Karpas-422 (cell line): ENCODE results near the gene PPP2R2C. TPM values are rescaled to one million over a fixed set of nuclear protein-coding genes. Genes with fewer than 3 reads are reported as not detected.

Experiments used
- DNase-seq: peaks from one replicate; pipeline ENCODE4 v3.0.0-alpha.2; 2015
- H2AFZ ChIP-seq: fragments of 200-600 bp; sonication (generic); 2 replicates; pipeline ENCODE4 v1.6.1; 2014; ENCODE audit warnings: antibody characterized with exemption, low read length, mixed read lengths
- H3K27ac ChIP-seq: fragments of 200-600 bp; sonication (generic); 2 replicates; pipeline ENCODE4 v1.5.1; 2014; ENCODE audit warnings: mild to moderate bottlenecking, low read length, moderate library complexity
- H3K27me3 ChIP-seq: fragments of 200-600 bp; sonication (generic); 2 replicates; pipeline ENCODE4 v1.6.1; 2014; ENCODE audit warnings: low read length, mixed read lengths
- H3K36me3 ChIP-seq: fragments of 200-600 bp; sonication (generic); 2 replicates; pipeline ENCODE4 v1.6.1; 2014; ENCODE audit warnings: low read length, mixed read lengths; ENCODE audit not compliant: insufficient read depth
- H3K4me1 ChIP-seq: fragments of 200-600 bp; sonication (generic); 2 replicates; pipeline ENCODE4 v1.6.1; 2014; ENCODE audit warnings: mild to moderate bottlenecking, low read length, mixed read lengths
- H3K4me2 ChIP-seq: fragments of 200-600 bp; sonication (generic); 2 replicates; pipeline ENCODE4 v1.6.1; 2014; ENCODE audit warnings: low read length, low read depth, mild to moderate bottlenecking; ENCODE audit not compliant: poor library complexity, severe bottlenecking
- H3K4me3 ChIP-seq: fragments of 200-600 bp; sonication (generic); 2 replicates; pipeline ENCODE4 v1.5.1; 2014; ENCODE audit warnings: mild to moderate bottlenecking, antibody characterized with exemption, low read length, mixed read lengths
- H3K79me2 ChIP-seq: fragments of 200-600 bp; sonication (generic); 2 replicates; pipeline ENCODE4 v1.6.1; 2014; ENCODE audit warnings: mild to moderate bottlenecking, low read length, mixed read lengths
- H3K9ac ChIP-seq: fragments of 200-600 bp; sonication (generic); 2 replicates; pipeline ENCODE4 v1.6.0; 2014; ENCODE audit warnings: low read length
- H3K9me2 ChIP-seq: fragments of 200-600 bp; sonication (generic), shearing (Covaris generic); replicated peaks from 2 replicates; pipeline ENCODE4 v1.6.0; 2014; ENCODE audit warnings: mild to moderate bottlenecking, low read length, moderate library complexity; ENCODE audit not compliant: insufficient read depth
- H3K9me3 ChIP-seq: fragments of 300-700, 200-600 bp; sonication (generic); 2 replicates; pipeline ENCODE4 v1.6.1; 2014; ENCODE audit warnings: low read length, mixed read lengths
- H4K20me1 ChIP-seq: fragments of 200-600 bp; sonication (generic); 2 replicates; pipeline ENCODE4 v1.6.1; 2014; ENCODE audit warnings: mild to moderate bottlenecking, antibody characterized with exemption, low read length, low read depth; ENCODE audit not compliant: insufficient read depth
- total RNA-seq: library from RNA; depleted of rRNA; stranded (reverse); fragments of >200 nt; shearing (Covaris generic); gene quantifications from 2 replicates; pipeline ENCODE4 v1.2.3, GENCODE V29; 2014; ENCODE audit warnings: low replicate concordance

Gene PPP2R2C
- total RNA-seq, 1 experiment from 2014 or later: not detected

GRCh38 chr4:6282314-6282771, 190.1 kb downstream of the PPP2R2C start:
- Histone ChIP-seq H3K4me2 (no peak overlapping the region), H3K36me3 (no peaks in the 10 kb centered on the region), H2AFZ (no peak overlapping the region), H3K27ac (no peak overlapping the region), H3K4me3 (no peak overlapping the region), H3K9me2 (no peaks in the 10 kb centered on the region), H3K9me3 (no peaks in the 10 kb centered on the region), H3K27me3 (no peaks in the 10 kb centered on the region), H3K4me1 (no peaks in the 10 kb centered on the region), H3K79me2 (no peaks in the 10 kb centered on the region), H3K9ac (no peak overlapping the region), H4K20me1 (no peaks in the 10 kb centered on the region)
- DNase-seq: no peak

GRCh38 chr4:6281436-6282313, 190.7 kb downstream of the PPP2R2C start:
- H3K27ac ChIP-seq: no peak overlapping the region
- H3K9me2 ChIP-seq: no peaks in the 10 kb centered on the region
- H3K36me3 ChIP-seq: no peaks in the 10 kb centered on the region
- no peaks in the 10 kb centered on the region for H4K20me1 ChIP-seq
- no peak overlapping the region for H3K4me2 ChIP-seq
- no peak overlapping the region for H3K9ac ChIP-seq
- DNase-seq: no peak
- no peak overlapping the region for H2AFZ ChIP-seq
- H3K4me3 ChIP-seq: no peak overlapping the region
- no peaks in the 10 kb centered on the region for H3K79me2 ChIP-seq
- H3K27me3 ChIP-seq: no peaks in the 10 kb centered on the region
- no peaks in the 10 kb centered on the region for H3K9me3 ChIP-seq
- H3K4me1 ChIP-seq: no peaks in the 10 kb centered on the region

DNA sequence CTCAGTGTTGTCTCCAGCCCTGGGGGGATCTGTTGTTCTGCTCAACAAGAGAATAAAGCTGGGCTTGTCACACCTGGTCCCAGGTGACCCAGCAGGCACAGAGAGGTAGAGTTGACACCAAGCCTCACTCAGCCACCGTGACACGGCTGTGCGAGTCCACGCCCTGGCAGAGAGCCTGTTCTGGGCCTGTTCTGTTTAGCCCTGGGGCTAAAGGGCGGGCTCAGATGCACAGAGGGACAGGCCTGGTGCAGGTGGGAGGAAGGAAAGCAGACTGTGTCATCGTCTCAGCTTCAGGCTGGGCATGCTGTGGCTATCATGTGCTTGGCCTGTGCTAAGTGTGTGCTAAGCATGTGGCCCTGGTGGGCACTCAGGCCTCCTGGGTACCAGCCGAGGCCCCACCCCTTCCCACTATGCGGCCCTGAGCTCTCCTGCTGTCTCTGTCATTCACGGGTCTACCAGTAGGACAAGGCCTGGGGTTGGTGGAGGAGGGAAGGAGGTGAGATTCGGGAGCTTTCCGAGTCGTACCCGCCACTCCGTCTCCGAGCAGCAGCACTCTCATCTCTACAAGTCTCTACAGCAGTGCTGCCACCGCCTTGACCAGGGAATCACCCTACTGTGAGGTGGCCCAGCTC, 191.9 kb downstream of the PPP2R2C start:
- Histone ChIP-seq H3K4me3 (no peak overlapping the region), H3K27ac (no peak overlapping the region), H3K9ac (no peak overlapping the region), H3K36me3 (no peaks in the 10 kb centered on the region), H4K20me1 (no peaks in the 10 kb centered on the region), H2AFZ (no peak overlapping the region), H3K79me2 (no peaks in the 10 kb centered on the region), H3K4me2 (no peak overlapping the region), H3K9me3 (no peaks in the 10 kb centered on the region), H3K4me1 (no peaks in the 10 kb centered on the region), H3K27me3 (no peaks in the 10 kb centered on the region), H3K9me2 (no peaks in the 10 kb centered on the region)
- DNase-seq: no peak

- Histone ChIP-seq H3K9me2 (no peaks in the 10 kb centered on the region), H3K4me3 (no peak overlapping the region), H3K4me1 (no peaks in the 10 kb centered on the region), H3K36me3 (no peaks in the 10 kb centered on the region), H3K9me3 (no peaks in the 10 kb centered on the region), H3K79me2 (no peaks in the 10 kb centered on the region), H2AFZ (no peak overlapping the region), H4K20me1 (no peaks in the 10 kb centered on the region), H3K9ac (no peak overlapping the region), H3K27me3 (no peaks in the 10 kb centered on the region), H3K4me2 (no peak overlapping the region), H3K27ac (no peak overlapping the region)
- DNase-seq: no peak
These were observed 192.7 kb downstream of the PPP2R2C start for GRCh38 chr4:6279582-6280289.

- no peak overlapping the region for H2AFZ ChIP-seq
- no peak overlapping the region for H3K4me3 ChIP-seq
- no peaks in the 10 kb centered on the region for H4K20me1 ChIP-seq
- H3K9me2 ChIP-seq: no peaks in the 10 kb centered on the region
- no peak overlapping the region for H3K4me2 ChIP-seq
- no peaks in the 10 kb centered on the region for H3K4me1 ChIP-seq
- no peak overlapping the region for H3K27ac ChIP-seq
- H3K9me3 ChIP-seq: no peaks in the 10 kb centered on the region
- no peaks in the 10 kb centered on the region for H3K36me3 ChIP-seq
- no peaks in the 10 kb centered on the region for H3K79me2 ChIP-seq
- DNase-seq: no peak
- no peaks in the 10 kb centered on the region for H3K27me3 ChIP-seq
- H3K9ac ChIP-seq: no peak overlapping the region
These were observed 193.6 kb downstream of the PPP2R2C start for GRCh38 chr4:6278801-6279197.

- Histone ChIP-seq H3K9me3 (no peaks in the 10 kb centered on the region), H3K4me1 (no peaks in the 10 kb centered on the region), H3K79me2 (no peaks in the 10 kb centered on the region), H2AFZ (no peak overlapping the region), H3K27ac (no peak overlapping the region), H4K20me1 (no peaks in the 10 kb centered on the region), H3K4me3 (no peak overlapping the region), H3K9me2 (no peaks in the 10 kb centered on the region), H3K36me3 (no peaks in the 10 kb centered on the region), H3K9ac (no peak overlapping the region), H3K27me3 (no peaks in the 10 kb centered on the region), H3K4me2 (no peak overlapping the region)
- no peak for DNase-seq
These were observed 194.2 kb downstream of the PPP2R2C start for GRCh38 chr4:6277935-6278800.

DNA sequence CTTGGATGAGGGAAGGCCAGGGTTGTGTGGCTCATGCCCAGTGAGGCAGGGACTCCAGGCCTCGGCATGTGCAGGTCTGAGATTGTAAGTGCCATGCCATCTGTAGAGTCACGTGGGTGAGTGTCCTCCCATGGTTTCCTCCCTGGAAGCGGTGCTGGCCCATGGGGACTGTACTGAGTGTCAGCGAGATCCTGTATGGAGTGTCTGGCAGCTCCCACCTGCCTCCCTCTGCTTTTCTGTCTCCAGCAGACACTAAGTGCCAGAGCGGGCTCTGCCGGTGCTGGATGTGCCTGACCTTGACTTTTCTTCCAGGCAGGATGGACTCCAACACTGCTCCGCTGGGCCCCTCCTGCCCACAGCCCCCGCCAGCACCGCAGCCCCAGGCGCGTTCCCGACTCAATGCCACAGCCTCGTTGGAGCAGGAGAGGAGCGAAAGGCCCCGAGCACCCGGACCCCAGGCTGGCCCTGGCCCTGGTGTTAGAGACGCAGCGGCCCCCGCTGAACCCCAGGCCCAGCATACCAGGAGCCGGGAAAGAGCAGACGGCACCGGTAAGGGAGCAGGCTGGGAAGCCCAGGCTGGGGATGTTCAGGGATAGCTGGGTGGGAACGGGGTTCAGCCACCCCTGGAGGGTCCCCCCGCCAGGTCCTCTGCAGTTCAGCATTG, 195.1 kb downstream of the PPP2R2C start:
- Histone ChIP-seq H3K9me2 (no peaks in the 10 kb centered on the region), H3K9me3 (no peaks in the 10 kb centered on the region), H3K4me2 (no peak overlapping the region), H3K27me3 (no peaks in the 10 kb centered on the region), H3K79me2 (no peaks in the 10 kb centered on the region), H4K20me1 (no peaks in the 10 kb centered on the region), H3K27ac (no peak overlapping the region), H3K36me3 (no peaks in the 10 kb centered on the region), H3K4me1 (no peaks in the 10 kb centered on the region), H3K9ac (no peak overlapping the region), H2AFZ (no peak overlapping the region), H3K4me3 (no peak overlapping the region)
- no peak for DNase-seq
